Measurements from ENCODE around the gene SERPINB6.

GRCh38 chr6:2945153-2945452 is 26.3 kb downstream of the SERPINB6 start:
- no peak for TF ChIP-seq CTCF (IDR thresholded peaks at IDR 0.05 in 8 of 11, conservative IDR thresholded peaks at IDR 0.05 in 3 of 11)
- no peak for TF ChIP-seq POLR2A (IDR thresholded peaks at IDR 0.05)
